HepG2 (cell line): Measurements from ENCODE around the gene RAD52. TPM values are rescaled to one million over a fixed set of nuclear protein-coding genes. Genes with fewer than 3 reads are reported as not detected.

Experiments used
- BRD4 ChIP-seq: sonication (generic); formaldehyde crosslinking; IDR thresholded peaks from 2 replicates; pipeline ENCODE4 v1.4.0; 2020; ENCODE audit warnings: missing genetic modification reagents
- CENPX ChIP-seq: sonication (generic); formaldehyde crosslinking; IDR thresholded peaks from 2 replicates; pipeline ENCODE4 v1.9.0; 2021; ENCODE audit warnings: mild to moderate bottlenecking, missing genetic modification reagents, moderate library complexity
- KAT7 ChIP-seq: IDR thresholded peaks from 2 replicates; pipeline ENCODE4 v1.6.1; 2018; ENCODE audit warnings: borderline replicate concordance, missing compliant biosample characterization
- MED8 ChIP-seq: sonication (generic); formaldehyde crosslinking; IDR thresholded peaks from 2 replicates; pipeline ENCODE4 v1.8.1; 2023; ENCODE audit warnings: mild to moderate bottlenecking, missing genetic modification reagents; ENCODE audit not compliant: insufficient replicate concordance
- MXD4 ChIP-seq: IDR thresholded peaks from 2 replicates; pipeline ENCODE4 v1.6.1; 2016; ENCODE audit warnings: mild to moderate bottlenecking, missing biosample characterization, missing genetic modification reagents
- NFKB2 ChIP-seq: sonication (generic); formaldehyde crosslinking; IDR thresholded peaks from 2 replicates; pipeline ENCODE4 v1.4.0; 2020; ENCODE audit warnings: missing genetic modification reagents, borderline replicate concordance
- PHF20 ChIP-seq: sonication (generic); formaldehyde crosslinking; IDR thresholded peaks from 2 replicates; pipeline ENCODE4 v1.5.0; 2020; ENCODE audit warnings: mild to moderate bottlenecking, missing genetic modification reagents
- POLR2AphosphoS5 ChIP-seq: IDR thresholded peaks from 2 replicates; pipeline ENCODE4 v1.6.1; 2012; ENCODE audit warnings: low read depth, low read length
- SAP130 ChIP-seq: IDR thresholded peaks from 2 replicates; pipeline ENCODE4 v1.6.1; 2016; ENCODE audit warnings: low read depth
- ZC3H4 ChIP-seq: sonication (generic); formaldehyde crosslinking; IDR thresholded peaks from 2 replicates; pipeline ENCODE4 v1.4.0; 2020; ENCODE audit warnings: missing genetic modification reagents, borderline replicate concordance
- ZFP36L2 ChIP-seq: sonication (generic); formaldehyde crosslinking; IDR thresholded peaks from 2 replicates; pipeline ENCODE4 v1.4.0; 2020; ENCODE audit warnings: missing genetic modification reagents
- ZNF230 ChIP-seq: sonication (generic); formaldehyde crosslinking; IDR thresholded peaks from 2 replicates; pipeline ENCODE4 v1.4.0; 2020; ENCODE audit warnings: mild to moderate bottlenecking, missing genetic modification reagents
- ZNF350 ChIP-seq: sonication (generic); formaldehyde crosslinking; IDR thresholded peaks from 2 replicates; pipeline ENCODE4 v1.4.0; 2020; ENCODE audit warnings: mild to moderate bottlenecking, low read depth, missing genetic modification reagents, borderline replicate concordance
- ZNF660 ChIP-seq: sonication (generic); formaldehyde crosslinking; IDR thresholded peaks from 2 replicates; pipeline ENCODE4 v1.5.1; 2020; ENCODE audit warnings: mild to moderate bottlenecking, low read depth, missing genetic modification reagents, borderline replicate concordance
- ZNF777 ChIP-seq: sonication (generic); formaldehyde crosslinking; IDR thresholded peaks from 2 replicates; pipeline ENCODE4 v1.4.0; 2020; ENCODE audit warnings: missing genetic modification reagents
- ZNF790 ChIP-seq: sonication (generic); formaldehyde crosslinking; IDR thresholded peaks from 2 replicates; pipeline ENCODE4 v1.8.0; 2022; ENCODE audit warnings: missing genetic modification reagents, mild to moderate bottlenecking, borderline replicate concordance
- polyA plus RNA-seq, 8 experiments: library from polyadenylated mRNA; depleted of rRNA in 3 of 8; stranded (reverse) in 7 of 8; unstranded in 1 of 8; fragments of >200 nt; fragmentation: Illumina TruSeq in 4 of 8; extraction: Trizol in 4 of 8; gene quantifications; 2 replicates each; pipeline versions ENCODE4 v1.2.1 to v1.2.3, GENCODE V29; 2011 to 2016; ENCODE audit warnings: low read depth in 4 of 8, missing spikeins in 1 of 8, mixed read lengths in 1 of 8; ENCODE audit not compliant: insufficient read depth in 1 of 8
- total RNA-seq, 5 experiments: library from RNA; depleted of rRNA; stranded (reverse); fragments of >200 nt; fragmentation: Illumina TruSeq; extraction: Trizol; gene quantifications; 2 replicates each; pipeline ENCODE4 v1.2.3, GENCODE V29; 2016; ENCODE audit warnings: low read depth in 1 of 5
- TF ChIP-seq, protein P1 (sequence below): sonication (generic); formaldehyde crosslinking; IDR thresholded peaks from 2 replicates; pipeline ENCODE4 v1.5.1; 2020; ENCODE audit warnings: missing genetic modification reagents, mild to moderate bottlenecking, borderline replicate concordance
- TF ChIP-seq, protein P2 (sequence below): sonication (generic); formaldehyde crosslinking; conservative IDR thresholded peaks from 2 replicates; pipeline ENCODE4 v1.4.0; 2020; ENCODE audit warnings: missing genetic modification reagents
- TF ChIP-seq, protein P3 (sequence below): sonication (generic); formaldehyde crosslinking; IDR thresholded peaks from 2 replicates; pipeline ENCODE4 v1.4.0; 2020; ENCODE audit warnings: mild to moderate bottlenecking, missing genetic modification reagents
- TF ChIP-seq, protein P4 (sequence below): sonication (generic); formaldehyde crosslinking; IDR thresholded peaks from 2 replicates; pipeline ENCODE4 v1.4.0; 2020; ENCODE audit warnings: missing genetic modification reagents
- TF ChIP-seq, protein P5 (sequence below): sonication (generic); formaldehyde crosslinking; IDR thresholded peaks from 2 replicates; pipeline ENCODE4 v1.4.0; 2020; ENCODE audit warnings: mild to moderate bottlenecking, missing genetic modification reagents
- TF ChIP-seq, protein P6 (sequence below): conservative IDR thresholded peaks from 2 replicates; pipeline ENCODE4 v1.6.1; 2018; ENCODE audit warnings: missing genetic modification reagents
- TF ChIP-seq, protein P7 (sequence below): sonication (generic); formaldehyde crosslinking; IDR thresholded peaks from 2 replicates; pipeline ENCODE4 v1.4.0; 2020; ENCODE audit warnings: missing genetic modification reagents

The RAD52 gene
- total and polyA plus RNA-seq, 2 of the 13 experiments (the other 11 are each of a cell fraction or from before 2014, with no cell fraction given): 14.3 to 19.9 TPM

DNA sequence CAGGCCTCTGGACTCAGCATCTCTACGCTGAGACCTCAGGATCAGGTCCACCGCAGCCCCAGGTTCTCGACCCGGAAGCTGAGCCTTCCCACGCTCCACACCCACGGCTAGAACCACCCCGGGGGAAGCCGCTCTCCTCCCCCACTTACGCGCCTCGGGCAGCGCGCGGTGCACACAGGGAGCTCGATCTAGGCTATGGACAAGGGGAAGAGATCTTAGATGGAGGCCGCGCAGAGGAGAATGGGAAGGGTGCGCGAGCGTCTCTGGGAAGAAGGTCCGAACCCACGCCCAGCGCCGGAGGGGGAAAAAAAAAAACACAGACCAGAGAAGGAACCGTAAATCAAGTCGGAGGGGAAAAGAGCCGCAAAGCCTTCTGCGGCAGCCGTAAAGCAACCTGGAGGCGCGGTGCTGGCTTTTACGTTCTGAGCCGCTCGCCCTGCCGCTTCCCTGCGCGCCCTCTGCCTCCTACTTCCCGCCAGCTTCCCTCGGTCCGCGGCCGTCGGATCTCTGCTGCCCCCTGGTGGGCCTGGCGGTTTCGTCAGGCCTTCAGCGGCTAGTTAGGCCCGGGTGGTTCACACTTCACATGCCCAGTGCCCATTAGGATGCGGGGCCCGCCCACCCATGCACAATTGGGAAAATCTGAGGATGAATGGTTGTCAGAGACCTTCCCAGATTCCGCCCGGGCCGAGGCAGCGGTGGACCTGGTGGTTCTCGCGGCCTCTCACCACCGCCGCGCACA, at the start of gene RAD52 (continued):
- TF ChIP-seq, protein P1, sequence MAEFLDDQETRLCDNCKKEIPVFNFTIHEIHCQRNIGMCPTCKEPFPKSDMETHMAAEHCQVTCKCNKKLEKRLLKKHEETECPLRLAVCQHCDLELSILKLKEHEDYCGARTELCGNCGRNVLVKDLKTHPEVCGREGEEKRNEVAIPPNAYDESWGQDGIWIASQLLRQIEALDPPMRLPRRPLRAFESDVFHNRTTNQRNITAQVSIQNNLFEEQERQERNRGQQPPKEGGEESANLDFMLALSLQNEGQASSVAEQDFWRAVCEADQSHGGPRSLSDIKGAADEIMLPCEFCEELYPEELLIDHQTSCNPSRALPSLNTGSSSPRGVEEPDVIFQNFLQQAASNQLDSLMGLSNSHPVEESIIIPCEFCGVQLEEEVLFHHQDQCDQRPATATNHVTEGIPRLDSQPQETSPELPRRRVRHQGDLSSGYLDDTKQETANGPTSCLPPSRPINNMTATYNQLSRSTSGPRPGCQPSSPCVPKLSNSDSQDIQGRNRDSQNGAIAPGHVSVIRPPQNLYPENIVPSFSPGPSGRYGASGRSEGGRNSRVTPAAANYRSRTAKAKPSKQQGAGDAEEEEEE (CRISPR knock-in tag): no peak
- TF ChIP-seq, protein P2, sequence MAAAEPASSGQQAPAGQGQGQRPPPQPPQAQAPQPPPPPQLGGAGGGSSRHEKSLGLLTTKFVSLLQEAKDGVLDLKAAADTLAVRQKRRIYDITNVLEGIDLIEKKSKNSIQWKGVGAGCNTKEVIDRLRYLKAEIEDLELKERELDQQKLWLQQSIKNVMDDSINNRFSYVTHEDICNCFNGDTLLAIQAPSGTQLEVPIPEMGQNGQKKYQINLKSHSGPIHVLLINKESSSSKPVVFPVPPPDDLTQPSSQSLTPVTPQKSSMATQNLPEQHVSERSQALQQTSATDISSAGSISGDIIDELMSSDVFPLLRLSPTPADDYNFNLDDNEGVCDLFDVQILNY: peak; percentile 91
- peak; percentile 86; the same call in 1 of the 2 replicates for TF ChIP-seq ZNF350
- peak; percentile 79 for TF ChIP-seq SAP130 (CRISPR knock-in tag)
- peak; percentile 74; the same call in 1 of the 2 replicates for TF ChIP-seq ZNF230 (CRISPR knock-in tag)
- TF ChIP-seq MXD4: peak; percentile 16; the same call in 1 of the 2 replicates
- peak; percentile 76 for TF ChIP-seq MED8 (CRISPR knock-in tag)
- no peak for TF ChIP-seq ZFP36L2 (CRISPR knock-in tag)
- peak; percentile 28; the same call in 1 of the 2 replicates for TF ChIP-seq ZNF777 (CRISPR knock-in tag)
- TF ChIP-seq, protein P3, sequence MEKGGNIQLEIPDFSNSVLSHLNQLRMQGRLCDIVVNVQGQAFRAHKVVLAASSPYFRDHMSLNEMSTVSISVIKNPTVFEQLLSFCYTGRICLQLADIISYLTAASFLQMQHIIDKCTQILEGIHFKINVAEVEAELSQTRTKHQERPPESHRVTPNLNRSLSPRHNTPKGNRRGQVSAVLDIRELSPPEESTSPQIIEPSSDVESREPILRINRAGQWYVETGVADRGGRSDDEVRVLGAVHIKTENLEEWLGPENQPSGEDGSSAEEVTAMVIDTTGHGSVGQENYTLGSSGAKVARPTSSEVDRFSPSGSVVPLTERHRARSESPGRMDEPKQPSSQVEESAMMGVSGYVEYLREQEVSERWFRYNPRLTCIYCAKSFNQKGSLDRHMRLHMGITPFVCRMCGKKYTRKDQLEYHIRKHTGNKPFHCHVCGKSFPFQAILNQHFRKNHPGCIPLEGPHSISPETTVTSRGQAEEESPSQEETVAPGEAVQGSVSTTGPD (CRISPR knock-in tag): no peak
- TF ChIP-seq PHF20 (CRISPR knock-in tag): peak; percentile 84
- TF ChIP-seq, protein P4, sequence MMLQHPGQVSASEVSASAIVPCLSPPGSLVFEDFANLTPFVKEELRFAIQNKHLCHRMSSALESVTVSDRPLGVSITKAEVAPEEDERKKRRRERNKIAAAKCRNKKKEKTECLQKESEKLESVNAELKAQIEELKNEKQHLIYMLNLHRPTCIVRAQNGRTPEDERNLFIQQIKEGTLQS: 0 out of 2 replicates have a peak, but pooled peaks have one; percentile 6
- 0 out of 2 replicates have a peak, but pooled peaks have one; percentile 38 for TF ChIP-seq ZNF790 (CRISPR knock-in tag)
- TF ChIP-seq ZC3H4 (CRISPR knock-in tag): no peak; the same call in 1 of the 2 replicates
- TF ChIP-seq POLR2AphosphoS5: peak; percentile 96
- TF ChIP-seq NFKB2 (CRISPR knock-in tag): no peak; the same call in 1 of the 2 replicates
- TF ChIP-seq, protein P5, sequence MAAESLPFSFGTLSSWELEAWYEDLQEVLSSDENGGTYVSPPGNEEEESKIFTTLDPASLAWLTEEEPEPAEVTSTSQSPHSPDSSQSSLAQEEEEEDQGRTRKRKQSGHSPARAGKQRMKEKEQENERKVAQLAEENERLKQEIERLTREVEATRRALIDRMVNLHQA (CRISPR knock-in tag): no peak
- TF ChIP-seq BRD4: no peak
- peak; percentile 93 for TF ChIP-seq KAT7
- TF ChIP-seq, protein P6, sequence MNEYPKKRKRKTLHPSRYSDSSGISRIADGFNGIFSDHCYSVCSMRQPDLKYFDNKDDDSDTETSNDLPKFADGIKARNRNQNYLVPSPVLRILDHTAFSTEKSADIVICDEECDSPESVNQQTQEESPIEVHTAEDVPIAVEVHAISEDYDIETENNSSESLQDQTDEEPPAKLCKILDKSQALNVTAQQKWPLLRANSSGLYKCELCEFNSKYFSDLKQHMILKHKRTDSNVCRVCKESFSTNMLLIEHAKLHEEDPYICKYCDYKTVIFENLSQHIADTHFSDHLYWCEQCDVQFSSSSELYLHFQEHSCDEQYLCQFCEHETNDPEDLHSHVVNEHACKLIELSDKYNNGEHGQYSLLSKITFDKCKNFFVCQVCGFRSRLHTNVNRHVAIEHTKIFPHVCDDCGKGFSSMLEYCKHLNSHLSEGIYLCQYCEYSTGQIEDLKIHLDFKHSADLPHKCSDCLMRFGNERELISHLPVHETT: peak; percentile 70; the same call in 1 of the 2 replicates
- TF ChIP-seq, protein P7, sequence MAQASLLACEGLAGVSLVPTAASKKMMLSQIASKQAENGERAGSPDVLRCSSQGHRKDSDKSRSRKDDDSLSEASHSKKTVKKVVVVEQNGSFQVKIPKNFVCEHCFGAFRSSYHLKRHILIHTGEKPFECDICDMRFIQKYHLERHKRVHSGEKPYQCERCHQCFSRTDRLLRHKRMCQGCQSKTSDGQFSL (CRISPR knock-in tag): no peak
- no peak for TF ChIP-seq CENPX (CRISPR knock-in tag)
- no peak for TF ChIP-seq ZNF660 (CRISPR knock-in tag)
